Activated CD4-positive, alpha-beta memory T cell treated with anti-CD3 and anti-CD28 coated beads, Interleukin-2, amount 10 ng/mL, durations not matched to agents 7 days and 5 days (primary cell): ENCODE measurements around the gene LRP1. TPM values are rescaled to one million over a fixed set of nuclear protein-coding genes. Genes with fewer than 3 reads are reported as not detected.
"Not testable (repeated sequence)": the region's sequence is repeated elsewhere in the genome, so short reads cannot be mapped to it uniquely, and the experiment has no call there.

Experiments
- CTCF ChIA-PET: fragments of 350-600 bp; sonication (Branson Sonifier 250); formaldehyde crosslinking; loops from one replicate; lab custom pipeline; 2021; ENCODE audit warnings: antibody characterized with exemption, inconsistent platforms; lab: Charles Lee
- POLR2A ChIA-PET: fragments of 350-600 bp; sonication (Branson Sonifier 250); formaldehyde crosslinking; loops from one replicate; lab custom pipeline; 2021; ENCODE audit warnings: antibody characterized with exemption; lab: Charles Lee
- DNase-seq: peaks from one replicate; pipeline ENCODE4 v3.0.0-alpha.2; 2020
- H3K27ac Mint-ChIP-seq: one replicate; pipeline ENCODE4 v1.8.0; 2021; ENCODE audit warnings: mild to moderate bottlenecking, mixed read lengths
- H3K27me3 Mint-ChIP-seq: one replicate; pipeline ENCODE4 v1.8.0; 2021; ENCODE audit warnings: mixed read lengths
- H3K36me3 Mint-ChIP-seq: one replicate; pipeline ENCODE4 v1.8.0; 2021; ENCODE audit warnings: low read depth, mixed read lengths
- H3K4me1 Mint-ChIP-seq: one replicate; pipeline ENCODE4 v1.8.0; 2021; ENCODE audit warnings: mixed read lengths
- H3K4me3 Mint-ChIP-seq: one replicate; pipeline ENCODE4 v1.8.0; 2021; ENCODE audit warnings: mild to moderate bottlenecking, mixed read lengths
- H3K9me3 Mint-ChIP-seq: one replicate; pipeline ENCODE4 v1.8.0; 2021; ENCODE audit warnings: mixed read lengths
- total RNA-seq, 2 experiments: library from RNA; stranded (reverse); gene quantifications; one replicate each; pipeline ENCODE4 v1.2.3, GENCODE V29; 2021

Gene LRP1
- total RNA-seq, 2 experiments from 2014 or later: 0.60 to 0.86 TPM

DNA sequence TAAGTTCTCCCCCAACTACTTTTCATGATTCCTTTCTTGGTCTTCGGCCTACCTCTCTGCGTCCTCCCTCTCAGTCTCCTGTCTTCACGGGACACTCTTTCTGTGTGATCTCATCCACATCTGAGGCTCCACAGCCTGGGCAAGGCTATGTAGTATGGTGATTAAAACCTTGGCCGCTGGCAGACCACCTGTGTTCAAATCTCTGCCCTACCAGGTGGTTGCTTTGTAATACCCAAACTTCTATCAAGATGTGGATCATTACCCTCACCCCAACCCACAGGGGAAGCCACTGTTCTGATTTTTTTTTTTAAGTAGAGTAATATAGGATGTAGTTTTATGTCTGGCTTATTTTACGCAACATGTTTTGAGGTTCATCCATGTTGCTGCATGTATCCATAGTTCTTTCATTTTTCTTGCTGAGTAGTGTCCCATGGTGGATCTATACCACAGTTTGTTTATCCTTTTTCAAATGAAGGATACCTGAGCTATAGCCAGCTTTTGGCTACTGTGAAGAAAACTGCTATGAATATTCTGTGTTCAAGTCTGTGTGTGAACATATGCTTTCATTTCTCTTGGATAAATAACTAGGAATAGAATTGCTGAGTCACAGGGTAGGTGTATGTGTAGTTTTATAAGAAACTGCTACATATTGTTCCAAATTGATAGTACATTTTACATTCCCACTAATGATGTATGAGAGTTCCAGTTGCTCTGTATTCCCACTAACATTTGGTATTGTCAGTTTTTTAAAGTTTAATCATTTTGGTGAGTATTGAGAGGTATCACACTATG, 8.8 kb upstream of the LRP1 start:
- Mint-ChIP-seq H3K27ac (no peak overlapping the region), H3K9me3 (peaks cover 10% of the 10 kb centered on the region), H3K27me3 (peaks cover 20% of the 10 kb centered on the region), H3K36me3 (peaks cover 9% of the 10 kb centered on the region), H3K4me1 (peaks cover 2% of the 10 kb centered on the region), H3K4me3 (no peak overlapping the region)
- DNase-seq: no peak
- ChIA-PET POLR2A (no interaction called here), CTCF (interaction anchor here (1.1 to 5.8 kb wide), 3 partner anchors 40 to 54 kb away, joined by 3 to 37 read pairs (median 3); partner anchors contain the start of gene NEMP1)

- Mint-ChIP-seq H3K27me3 (peaks cover 29% of the 10 kb centered on the region), H3K9me3 (peaks cover 10% of the 10 kb centered on the region)
- not testable (repeated sequence) for H3K36me3 Mint-ChIP-seq, H3K4me3 Mint-ChIP-seq, DNase-seq, H3K4me1 Mint-ChIP-seq, H3K27ac Mint-ChIP-seq
- ChIA-PET POLR2A (interaction anchor here (1.2 kb wide), 1 partner anchor 9 kb away, joined by 5 read pairs; no protein-coding TSS in a partner anchor), CTCF (interaction anchor here (0.8 to 7.3 kb wide), 9 partner anchors 9 to 122 kb away, joined by 3 to 72 read pairs (median 4); partner anchors contain the start of gene STAT6)
These were observed 7.6 kb upstream of the LRP1 start for GRCh38 chr12:57120718-57121117.

GRCh38 chr12:57123813-57124212, 4.5 kb upstream of the LRP1 start:
- Mint-ChIP-seq H3K4me1 (peaks cover 7% of the 10 kb centered on the region), H3K4me3 (no peak overlapping the region), H3K9me3 (peaks cover 10% of the 10 kb centered on the region), H3K27me3 (peaks cover 37% of the 10 kb centered on the region), H3K36me3 (peaks cover 9% of the 10 kb centered on the region), H3K27ac (no peak overlapping the region)
- POLR2A ChIA-PET: interaction anchor here (1.0 to 2.3 kb wide), 4 partner anchors 8 to 60 kb away, joined by 3 to 16 read pairs (median 6); partner anchors contain the start of genes NEMP1 and STAT6
- CTCF ChIA-PET: interaction anchor here (0.7 to 7.3 kb wide), 34 partner anchors 9 to 434 kb away, joined by 3 to 72 read pairs (median 4); partner anchors contain the start of genes MYO1A, NEMP1, SDR9C7 and STAT6
- DNase-seq: no peak

- POLR2A ChIA-PET: interaction anchor here (1.0 to 2.3 kb wide), 4 partner anchors 9 to 59 kb away, joined by 3 to 16 read pairs (median 6); partner anchors contain the start of genes NEMP1 and STAT6
- H3K4me3 Mint-ChIP-seq: no peak overlapping the region
These were observed 3.9 kb upstream of the LRP1 start for GRCh38 chr12:57124261-57124877.

GRCh38 chr12:57126061-57126460, 2.2 kb upstream of the LRP1 start:
- Mint-ChIP-seq H3K27me3 (peaks cover 53% of the 10 kb centered on the region), H3K4me1 (peaks cover 10% of the 10 kb centered on the region), H3K36me3 (peaks cover 9% of the 10 kb centered on the region), H3K27ac (no peak overlapping the region), H3K9me3 (peaks cover 10% of the 10 kb centered on the region), H3K4me3 (no peak overlapping the region)
- CTCF ChIA-PET: interaction anchor here (0.7 to 7.3 kb wide), 9 partner anchors 14 to 369 kb away, joined by 3 to 72 read pairs (median 6); partner anchors contain the start of gene STAT6
- no peak for DNase-seq
- POLR2A ChIA-PET: interaction anchor here (2.7 kb wide), 1 partner anchor 15 kb away, joined by 25 read pairs; the partner anchor contains the start of gene STAT6

More at GRCh38 chr12:57124261-57124877, 3.9 kb upstream of the LRP1 start:
- peaks cover 5% of the 10 kb centered on the region for H3K4me1 Mint-ChIP-seq
- peaks cover 37% of the 10 kb centered on the region for H3K27me3 Mint-ChIP-seq
- CTCF ChIA-PET: interaction anchor here (0.7 to 7.3 kb wide), 32 partner anchors 9 to 435 kb away, joined by 3 to 72 read pairs (median 4); partner anchors contain the start of genes MYO1A, NEMP1, SDR9C7 and STAT6
- peak; percentile 76 for DNase-seq
- H3K27ac Mint-ChIP-seq: no peak overlapping the region
- H3K9me3 Mint-ChIP-seq: peaks cover 10% of the 10 kb centered on the region
- H3K36me3 Mint-ChIP-seq: peaks cover 9% of the 10 kb centered on the region

DNA sequence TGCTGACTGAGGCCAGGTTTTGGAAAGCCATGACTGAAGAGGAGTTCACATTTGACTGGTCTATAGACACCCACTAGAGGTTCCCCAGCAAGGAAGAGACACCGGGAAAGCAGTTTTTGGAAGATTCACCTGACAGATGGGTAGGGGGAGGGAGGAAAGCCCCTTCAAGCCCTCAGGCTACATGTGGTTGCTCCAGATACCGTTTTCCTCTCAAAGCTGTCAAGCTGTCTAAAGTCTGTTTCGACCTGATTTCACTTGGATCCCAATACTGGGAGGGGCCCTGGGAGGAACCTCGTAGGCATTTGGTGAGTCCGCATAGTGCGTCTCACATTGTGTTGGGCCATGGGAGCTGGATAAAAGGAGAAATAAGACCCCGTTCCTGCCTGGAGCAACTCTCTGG, 1.7 kb upstream of the LRP1 start:
- H3K4me3 Mint-ChIP-seq: peak overlapping the region; percentile 12
- POLR2A ChIA-PET: interaction anchor here (2.7 kb wide), 1 partner anchor 15 kb away, joined by 25 read pairs; the partner anchor contains the start of gene STAT6
- no peak overlapping the region for H3K27ac Mint-ChIP-seq
- H3K9me3 Mint-ChIP-seq: peaks cover 10% of the 10 kb centered on the region
- peaks cover 10% of the 10 kb centered on the region for H3K4me1 Mint-ChIP-seq
- H3K27me3 Mint-ChIP-seq: peaks cover 58% of the 10 kb centered on the region
- peaks cover 9% of the 10 kb centered on the region for H3K36me3 Mint-ChIP-seq
- no peak for DNase-seq
- CTCF ChIA-PET: interaction anchor here (1.4 to 7.3 kb wide), 6 partner anchors 15 to 88 kb away, joined by 4 to 72 read pairs (median 22); partner anchors contain the start of gene STAT6

DNA sequence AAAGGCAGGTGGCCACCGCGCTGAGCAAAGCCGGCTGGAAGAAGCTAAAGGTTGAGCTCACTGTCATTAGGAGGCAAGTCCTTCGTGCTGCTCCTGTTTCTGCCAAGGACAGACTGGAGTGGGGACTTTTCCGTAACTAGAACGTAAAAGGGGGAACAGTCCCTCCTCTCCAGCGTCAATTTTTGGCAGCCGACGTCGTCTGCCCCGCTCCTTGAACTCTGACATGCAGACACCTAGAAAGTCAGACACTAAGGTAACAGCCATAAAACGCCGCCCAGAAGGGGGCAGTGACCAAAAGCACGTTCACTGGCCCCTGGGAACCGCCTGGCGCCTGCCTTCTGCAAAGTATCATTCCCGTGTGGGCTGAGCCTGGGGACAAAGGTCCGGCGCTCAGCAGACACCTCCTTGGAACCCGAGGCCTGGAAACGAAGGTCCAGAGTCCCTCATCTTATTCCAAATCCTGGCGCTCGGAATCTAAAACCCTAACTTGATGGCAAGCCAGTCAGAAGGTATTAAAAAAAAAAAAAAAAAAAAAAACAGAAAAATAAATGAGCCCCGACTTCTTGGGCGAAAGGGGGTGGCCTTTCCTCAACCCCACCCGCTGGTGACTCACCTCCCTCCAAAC, 1.1 kb upstream of the LRP1 start:
- Mint-ChIP-seq H3K36me3 (peaks cover 9% of the 10 kb centered on the region), H3K4me1 (peaks cover 10% of the 10 kb centered on the region), H3K9me3 (peaks cover 10% of the 10 kb centered on the region), H3K27ac (no peak overlapping the region), H3K27me3 (peaks cover 62% of the 10 kb centered on the region), H3K4me3 (peak overlapping the region; percentile 73)
- peak; percentile 39 for DNase-seq
- ChIA-PET CTCF (interaction anchor here (0.7 to 7.3 kb wide), 11 partner anchors 9 to 87 kb away, joined by 3 to 72 read pairs (median 6); partner anchors contain the start of gene STAT6), POLR2A (interaction anchor here (0.8 to 2.7 kb wide), 3 partner anchors 16 to 113 kb away, joined by 4 to 25 read pairs (median 11); partner anchors contain the start of genes NEMP1 and STAT6)

DNA sequence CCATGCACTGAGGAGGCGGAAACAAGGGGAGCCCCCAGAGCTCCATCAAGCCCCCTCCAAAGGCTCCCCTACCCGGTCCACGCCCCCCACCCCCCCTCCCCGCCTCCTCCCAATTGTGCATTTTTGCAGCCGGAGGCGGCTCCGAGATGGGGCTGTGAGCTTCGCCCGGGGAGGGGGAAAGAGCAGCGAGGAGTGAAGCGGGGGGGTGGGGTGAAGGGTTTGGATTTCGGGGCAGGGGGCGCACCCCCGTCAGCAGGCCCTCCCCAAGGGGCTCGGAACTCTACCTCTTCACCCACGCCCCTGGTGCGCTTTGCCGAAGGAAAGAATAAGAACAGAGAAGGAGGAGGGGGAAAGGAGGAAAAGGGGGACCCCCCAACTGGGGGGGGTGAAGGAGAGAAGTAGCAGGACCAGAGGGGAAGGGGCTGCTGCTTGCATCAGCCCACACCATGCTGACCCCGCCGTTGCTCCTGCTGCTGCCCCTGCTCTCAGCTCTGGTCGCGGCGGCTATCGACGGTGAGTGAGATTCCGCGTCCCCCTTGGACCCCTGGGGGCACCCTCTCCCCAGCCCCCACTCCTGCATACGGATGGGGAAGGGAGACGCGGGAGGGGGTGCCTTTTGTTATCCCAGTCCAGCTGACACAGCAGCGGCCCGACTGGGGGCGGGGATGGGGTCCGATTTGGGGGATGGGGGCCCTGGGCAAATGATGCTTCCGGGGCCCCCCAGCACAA, 400 bp downstream of the LRP1 start:
- ChIA-PET CTCF (interaction anchor here (1.1 to 5.9 kb wide), 5 partner anchors 10 to 301 kb away, joined by 3 to 65 read pairs (median 10); partner anchors contain the start of gene STAT6), POLR2A (interaction anchor here (1.0 to 2.7 kb wide), 3 partner anchors 11 to 51 kb away, joined by 3 to 25 read pairs (median 11); partner anchors contain the start of genes NEMP1 and STAT6)
- Mint-ChIP-seq H3K9me3 (peaks cover 7% of the 10 kb centered on the region), H3K36me3 (peaks cover 5% of the 10 kb centered on the region), H3K4me1 (peaks cover 10% of the 10 kb centered on the region), H3K4me3 (peak overlapping the region; percentile 9), H3K27me3 (peaks cover 65% of the 10 kb centered on the region), H3K27ac (no peak overlapping the region)
- no peak for DNase-seq

GRCh38 chr12:57129321-57129842, 1.1 kb downstream of the LRP1 start:
- Mint-ChIP-seq H3K27me3 (peaks cover 61% of the 10 kb centered on the region), H3K4me3 (peak overlapping the region; percentile 51), H3K9me3 (no peaks in the 10 kb centered on the region), H3K4me1 (peaks cover 10% of the 10 kb centered on the region), H3K36me3 (no peaks in the 10 kb centered on the region), H3K27ac (no peak overlapping the region)
- no peak for DNase-seq
- CTCF ChIA-PET: interaction anchor here (1.0 to 3.6 kb wide), 3 partner anchors 45 to 326 kb away, joined by 3 to 21 read pairs (median 3); partner anchors contain the start of gene INHBE
- POLR2A ChIA-PET: no interaction called here

GRCh38 chr12:57129889-57130288, 1.6 kb downstream of the LRP1 start:
- H3K27ac Mint-ChIP-seq: no peak overlapping the region
- H3K27me3 Mint-ChIP-seq: peaks cover 56% of the 10 kb centered on the region
- no peaks in the 10 kb centered on the region for H3K9me3 Mint-ChIP-seq
- DNase-seq: no peak
- CTCF ChIA-PET: interaction anchor here (1.0 kb wide), 2 partner anchors 86 to 326 kb away, joined by 3 read pairs; partner anchors contain the start of gene INHBE
- no peaks in the 10 kb centered on the region for H3K36me3 Mint-ChIP-seq
- H3K4me3 Mint-ChIP-seq: peak overlapping the region; percentile 51
- H3K4me1 Mint-ChIP-seq: peaks cover 10% of the 10 kb centered on the region
- POLR2A ChIA-PET: no interaction called here

DNA sequence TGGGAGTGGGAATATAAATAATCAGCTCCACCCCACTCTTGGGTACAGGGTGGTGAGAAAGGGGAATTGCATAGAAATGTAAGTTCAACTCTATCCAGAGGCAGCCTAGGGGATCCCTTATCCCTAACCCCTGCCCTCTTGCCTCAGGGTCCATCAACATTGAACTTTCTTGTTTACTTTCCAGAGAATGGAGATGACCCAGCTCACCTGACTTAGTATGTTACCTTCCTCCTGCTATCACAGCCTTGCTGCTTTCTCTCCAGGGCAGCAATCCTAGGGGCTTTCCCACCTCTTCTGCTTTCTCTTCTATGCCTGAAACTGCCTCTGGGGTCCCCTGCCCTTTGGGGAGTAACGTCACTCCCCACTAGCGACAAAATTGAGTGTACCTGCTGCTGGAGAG, 2.7 kb downstream of the LRP1 start:
- Mint-ChIP-seq H3K4me3 (no peak overlapping the region), H3K4me1 (peaks cover 10% of the 10 kb centered on the region), H3K9me3 (no peaks in the 10 kb centered on the region), H3K36me3 (no peaks in the 10 kb centered on the region), H3K27me3 (peaks cover 51% of the 10 kb centered on the region), H3K27ac (no peak overlapping the region)
- CTCF ChIA-PET: interaction anchor here (1.1 kb wide), 1 partner anchor 52 kb away, joined by 3 read pairs; no protein-coding TSS in a partner anchor
- DNase-seq: no peak
- POLR2A ChIA-PET: interaction anchor here (0.9 kb wide), 1 partner anchor 19 kb away, joined by 3 read pairs; no protein-coding TSS in a partner anchor
